ENCODE data around the gene CALHM1.
"Not testable (repeated sequence)": the region's sequence is repeated elsewhere in the genome, so short reads cannot be mapped to it uniquely, and the experiment has no call there.

CALHM1 gene

GRCh38 chr10:103486635-103487409 is 28.1 kb upstream of the CALHM1 start:
- DNase-seq (ENCODE audit: low read depth, low spot score), result not testable (repeated sequence)

- DNase-seq (ENCODE audit: low read depth, low spot score), result peak; percentile 41
Observed at GRCh38 chr10:103481974-103482531, 23.4 kb upstream of the CALHM1 start.

- DNase-seq (ENCODE audit: low read depth, low spot score), result no peak
Observed at GRCh38 chr10:103480521-103480920, 21.8 kb upstream of the CALHM1 start.

- no peak for DNase-seq (ENCODE audit: low read depth, low spot score)
Observed at GRCh38 chr10:103479135-103479534, 20.4 kb upstream of the CALHM1 start, which contains the start of gene CALHM3. Gene CALHM3, minus strand, starts transcription at chr10:103479240. Its CDS starts 208 bp downstream, at chr10:103479032.

- DNase-seq (ENCODE audit: low read depth, low spot score), result no peak
Observed at GRCh38 chr10:103478671-103479070, 20.0 kb upstream of the CALHM1 start.

GRCh38 chr10:103476046-103476768 is 17.5 kb upstream of the CALHM1 start:
- DNase-seq (ENCODE audit: low read depth, low spot score), result no peak

- DNase-seq (ENCODE audit: low read depth, low spot score), result no peak
Observed at GRCh38 chr10:103475437-103475836, 16.7 kb upstream of the CALHM1 start.

GRCh38 chr10:103474077-103474476 is 15.4 kb upstream of the CALHM1 start:
- DNase-seq (ENCODE audit: low read depth, low spot score), result no peak

GRCh38 chr10:103473261-103473671 is 14.6 kb upstream of the CALHM1 start:
- no peak for DNase-seq (ENCODE audit: low read depth, low spot score)

- no peak for DNase-seq (ENCODE audit: low read depth, low spot score)
Observed at GRCh38 chr10:103472005-103472404, 13.3 kb upstream of the CALHM1 start.

- DNase-seq (ENCODE audit: low read depth, low spot score), result no peak
Observed at GRCh38 chr10:103470761-103471653, 12.3 kb upstream of the CALHM1 start.

- no peak for DNase-seq (ENCODE audit: low read depth, low spot score)
Observed at GRCh38 chr10:103469201-103469600, 10.5 kb upstream of the CALHM1 start.

GRCh38 chr10:103467406-103467805 is 8.7 kb upstream of the CALHM1 start:
- DNase-seq (ENCODE audit: low read depth, low spot score), result no peak

- no peak for DNase-seq (ENCODE audit: low read depth, low spot score)
Observed at GRCh38 chr10:103466734-103467133, 8.0 kb upstream of the CALHM1 start.

- DNase-seq (ENCODE audit: low read depth, low spot score), result no peak
Observed at GRCh38 chr10:103465411-103466179, 6.9 kb upstream of the CALHM1 start.

- no peak for DNase-seq (ENCODE audit: low read depth, low spot score)
Observed at GRCh38 chr10:103463499-103463898, 4.8 kb upstream of the CALHM1 start.

- no peak for DNase-seq (ENCODE audit: low read depth, low spot score)
Observed at GRCh38 chr10:103459615-103460014, 915 bp upstream of the CALHM1 start.

GRCh38 chr10:103457896-103458583 is 660 bp downstream of the CALHM1 start:
- no peak for DNase-seq (ENCODE audit: low read depth, low spot score)

- no peak for DNase-seq (ENCODE audit: low read depth, low spot score)
Observed at GRCh38 chr10:103457176-103457712, 1.5 kb downstream of the CALHM1 start.
